GM19324 (cell line): Measurements from ENCODE around the gene RTN4IP1.
"Not testable (repeated sequence)": the region's sequence is repeated elsewhere in the genome, so short reads cannot be mapped to it uniquely, and the experiment has no call there.

Experiments used
- ATAC-seq: cut with Tn5 transposase; IDR thresholded peaks from one replicate; pipeline ENCODE4 v1.9.1; 2021; ENCODE audit warnings: mild to moderate bottlenecking, moderate library complexity; ENCODE audit not compliant: unreplicated experiment, low FRiP score

Gene RTN4IP1

DNA sequence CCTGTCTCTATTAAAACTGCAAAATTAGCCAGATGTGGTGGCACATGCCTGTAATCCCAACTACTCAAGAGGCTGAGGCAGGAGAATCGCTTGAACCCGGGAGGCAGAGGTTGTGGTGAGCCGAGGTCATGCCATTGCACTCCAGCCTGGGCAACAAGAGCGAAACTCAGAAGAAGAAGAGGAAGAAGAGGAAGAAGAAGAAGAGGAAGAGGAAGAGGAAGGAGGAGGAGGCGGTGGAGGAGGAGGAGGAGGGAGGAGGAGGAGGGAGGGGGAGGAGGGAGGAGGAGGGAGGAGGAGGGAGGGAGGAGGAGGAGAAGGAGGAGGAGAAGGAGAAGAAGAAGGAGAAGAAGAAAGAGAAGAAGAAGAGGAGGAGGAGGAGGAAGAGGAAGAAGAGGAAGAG is 40.4 kb downstream of the RTN4IP1 start:
- ATAC-seq = not testable (repeated sequence)

GRCh38 chr6:106586815-106587415 is 42.4 kb downstream of the RTN4IP1 start:
- no peak for ATAC-seq

DNA sequence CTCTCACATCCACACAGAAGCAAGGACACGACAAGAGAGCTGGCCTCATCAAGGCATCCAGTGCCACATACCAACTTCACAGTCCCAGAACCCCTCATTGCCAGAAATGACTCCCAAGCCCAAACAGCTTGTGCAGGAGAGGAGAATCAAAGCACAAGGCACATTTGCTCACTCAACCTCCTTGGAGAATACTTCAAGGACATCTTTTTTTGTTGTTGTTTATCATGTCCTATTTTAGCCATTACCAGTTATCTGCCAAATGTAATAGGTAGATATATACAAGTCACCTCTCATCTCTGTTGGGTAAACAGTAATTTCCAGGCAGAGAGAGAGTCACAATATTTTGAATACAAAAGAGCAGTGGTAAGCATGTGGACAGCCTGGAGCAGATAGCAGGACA is 47.8 kb downstream of the RTN4IP1 start:
- ATAC-seq = no peak

- ATAC-seq = no peak
These were observed 50.0 kb downstream of the RTN4IP1 start for GRCh38 chr6:106579281-106579680.

DNA sequence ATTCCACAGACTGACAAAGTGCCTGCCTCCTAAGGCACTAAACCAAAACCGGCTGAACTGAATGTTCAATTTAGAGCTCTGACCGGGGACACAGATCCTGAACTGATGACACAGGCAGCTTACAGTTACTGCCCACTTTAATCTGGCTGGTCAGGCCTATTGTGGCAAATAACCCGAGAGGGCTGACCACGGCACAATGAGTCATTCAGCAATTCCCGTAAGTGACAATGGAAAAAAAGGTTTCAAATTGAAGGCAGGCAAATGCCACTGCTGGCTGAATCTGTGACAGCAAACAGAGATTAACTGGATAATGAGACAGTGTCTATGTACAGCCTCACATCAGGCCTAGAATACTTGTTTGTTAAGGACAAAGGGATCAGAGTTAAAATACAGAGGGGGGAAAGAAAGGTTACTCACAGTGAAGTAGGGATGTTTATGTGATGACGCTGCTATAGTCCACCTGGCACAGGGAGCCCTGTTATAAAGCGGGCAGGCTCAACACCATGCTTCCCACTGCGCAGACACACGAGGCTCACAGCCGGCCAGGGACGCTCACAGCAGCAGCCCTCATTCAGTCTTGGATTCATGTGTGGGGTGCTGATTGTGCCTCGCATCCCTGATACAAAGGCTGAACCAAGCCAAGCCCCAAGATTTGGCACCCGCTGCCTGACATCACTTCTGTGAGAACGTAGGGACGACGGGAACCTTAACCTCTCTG is 54.4 kb downstream of the RTN4IP1 start:
- no peak for ATAC-seq

DNA sequence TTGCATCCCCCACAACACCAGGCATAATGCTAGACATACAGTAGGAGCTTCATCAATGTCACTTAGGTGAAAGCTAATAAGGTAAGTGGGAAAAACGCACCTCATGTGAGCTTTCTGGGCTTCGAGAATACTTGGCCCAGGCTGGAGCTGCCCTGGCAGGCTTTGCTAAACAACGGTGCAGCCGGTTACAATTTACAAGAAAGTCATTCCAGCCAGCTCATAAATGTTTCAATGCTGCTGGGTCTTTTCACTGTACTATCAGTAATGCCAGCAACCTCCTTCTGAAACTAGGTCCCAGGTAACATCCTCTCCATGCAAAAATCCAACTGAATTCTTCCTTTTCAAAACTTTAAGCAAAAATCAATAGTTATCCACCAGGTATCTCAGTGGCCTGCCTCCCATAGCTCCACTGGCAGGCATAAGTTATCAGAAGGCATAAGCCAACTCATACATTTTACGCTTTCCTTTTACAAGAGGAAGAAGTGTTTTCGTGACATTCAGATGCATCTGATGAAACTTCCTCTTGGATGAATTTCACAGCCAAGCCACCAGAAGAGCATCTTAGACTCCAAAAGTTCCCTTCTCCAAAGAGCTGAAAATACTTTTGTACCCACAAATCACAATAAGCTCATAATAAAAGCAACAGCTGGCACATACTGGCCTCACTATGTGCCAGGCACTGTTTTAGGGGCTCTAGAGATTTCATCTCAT is 56.3 kb downstream of the RTN4IP1 start:
- ATAC-seq = no peak

GRCh38 chr6:106572436-106572835 is 56.9 kb downstream of the RTN4IP1 start:
- no peak for ATAC-seq

- no peak for ATAC-seq
These were observed 59.9 kb downstream of the RTN4IP1 start for GRCh38 chr6:106569428-106569827.

GRCh38 chr6:106568530-106568929 is 60.8 kb downstream of the RTN4IP1 start:
- no peak for ATAC-seq

GRCh38 chr6:106564476-106564875 is 64.8 kb downstream of the RTN4IP1 start:
- ATAC-seq = no peak

GRCh38 chr6:106563614-106564013 is 65.7 kb downstream of the RTN4IP1 start:
- ATAC-seq = no peak

GRCh38 chr6:106561686-106562405 is 67.5 kb downstream of the RTN4IP1 start:
- ATAC-seq = no peak

DNA sequence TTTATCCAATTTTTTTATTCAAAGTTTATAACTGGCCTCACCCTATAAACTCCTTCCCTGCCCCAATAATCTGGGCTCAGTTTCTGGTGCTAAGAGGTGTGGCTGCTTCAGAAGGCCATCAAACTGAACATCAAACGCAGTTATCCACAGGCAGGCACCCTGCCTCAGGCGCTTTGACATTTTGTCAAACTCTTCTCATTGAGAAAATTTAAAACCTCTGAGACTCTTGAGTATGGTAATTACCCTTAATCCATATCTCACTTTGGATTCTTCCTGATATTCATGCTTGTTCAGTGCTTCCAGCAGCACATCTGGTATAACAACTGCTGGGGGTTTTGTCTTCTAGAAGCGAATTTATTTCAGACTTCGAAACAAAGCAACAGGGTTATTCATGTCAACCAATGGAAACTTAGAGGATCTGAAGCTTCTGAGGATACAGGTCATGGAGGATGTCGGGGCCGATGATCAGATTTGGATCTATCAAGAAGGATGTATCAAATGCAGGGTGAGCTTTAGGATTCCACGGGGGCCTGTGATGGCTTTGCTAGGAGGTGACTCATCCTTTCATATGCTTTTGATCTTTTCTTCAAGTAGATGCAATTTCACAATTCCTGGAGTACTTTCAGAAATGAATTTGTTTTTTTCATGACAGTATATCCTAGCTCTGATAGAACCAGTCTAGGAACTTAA is 68.2 kb downstream of the RTN4IP1 start:
- no peak for ATAC-seq

DNA sequence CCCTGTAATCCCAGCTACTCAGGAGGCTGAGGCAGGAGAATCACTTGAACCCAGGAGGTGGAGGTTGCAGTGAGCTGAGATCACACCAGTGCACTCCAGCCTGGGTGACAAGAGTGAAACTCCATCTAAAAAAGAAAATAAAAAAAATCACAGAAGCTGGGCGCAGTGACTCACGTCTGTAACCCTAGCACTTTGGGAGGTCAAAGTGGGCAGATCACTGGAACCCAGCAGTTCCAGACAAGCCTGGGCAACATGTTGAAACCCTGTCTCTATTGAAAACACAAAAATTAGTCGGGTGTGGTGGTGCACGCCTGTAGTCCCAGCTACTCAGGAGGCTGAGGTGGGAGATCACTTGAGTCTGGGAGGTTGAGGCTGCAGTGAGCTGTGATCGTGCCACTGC is 69.6 kb downstream of the RTN4IP1 start:
- not testable (repeated sequence) for ATAC-seq

DNA sequence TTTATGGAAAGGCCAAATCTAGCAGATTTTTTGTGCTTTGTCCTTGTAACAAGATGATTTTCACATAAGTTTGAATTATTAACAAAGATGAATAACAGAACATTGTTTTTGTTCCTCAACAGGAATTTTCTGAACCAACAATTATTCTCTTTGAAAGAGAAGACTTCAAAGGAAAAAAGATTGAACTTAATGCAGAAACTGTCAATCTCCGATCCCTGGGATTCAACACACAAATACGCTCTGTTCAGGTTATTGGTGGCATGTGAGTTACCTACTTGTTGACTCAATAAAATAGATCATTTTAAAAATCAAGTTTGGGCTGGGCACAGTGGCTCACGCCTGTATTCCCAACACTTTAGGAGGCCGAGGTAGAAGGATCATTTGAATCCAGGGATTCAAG is 70.9 kb downstream of the RTN4IP1 start:
- no peak for ATAC-seq

DNA sequence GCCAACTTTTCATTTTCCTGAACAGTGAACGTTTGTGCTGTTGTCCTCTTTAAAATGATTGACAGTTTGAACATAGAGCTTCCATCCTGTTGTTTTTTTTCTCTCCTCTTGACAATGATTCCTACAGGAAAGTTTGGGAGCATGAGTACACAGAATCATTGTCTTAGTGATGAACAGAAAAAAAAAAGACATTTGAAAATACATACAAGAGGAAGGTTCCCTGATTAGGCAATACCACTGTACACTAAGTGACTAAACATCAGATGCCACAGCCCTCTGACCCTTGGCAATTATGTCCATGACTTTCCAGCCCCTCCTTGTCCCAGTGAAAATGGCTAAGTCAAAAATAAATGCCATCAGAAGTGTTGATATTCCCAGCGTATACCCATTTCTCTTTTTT is 71.5 kb downstream of the RTN4IP1 start:
- no peak for ATAC-seq

GRCh38 chr6:106556368-106556960 is 72.8 kb downstream of the RTN4IP1 start:
- no peak for ATAC-seq

GRCh38 chr6:106555767-106556166 is 73.5 kb downstream of the RTN4IP1 start:
- ATAC-seq = no peak

DNA sequence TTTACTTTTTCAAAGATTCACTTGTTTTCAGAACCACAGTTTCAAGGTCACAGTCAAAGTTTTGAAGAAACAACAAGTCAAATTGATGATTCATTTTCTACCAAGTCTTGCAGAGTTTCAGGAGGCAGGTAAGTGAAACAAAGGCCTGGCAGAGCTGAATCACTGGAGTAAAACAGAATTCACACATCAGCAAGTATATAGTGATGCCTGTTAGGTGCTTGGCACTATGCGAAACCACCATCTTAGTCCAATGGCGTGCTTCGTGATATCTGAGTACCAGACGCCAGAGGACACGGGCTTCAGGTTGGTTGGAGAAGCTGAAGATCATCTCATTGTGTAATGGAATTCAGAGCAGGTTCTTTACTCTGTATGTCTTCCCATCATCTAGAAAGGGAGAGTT is 75.9 kb downstream of the RTN4IP1 start:
- ATAC-seq = no peak

DNA sequence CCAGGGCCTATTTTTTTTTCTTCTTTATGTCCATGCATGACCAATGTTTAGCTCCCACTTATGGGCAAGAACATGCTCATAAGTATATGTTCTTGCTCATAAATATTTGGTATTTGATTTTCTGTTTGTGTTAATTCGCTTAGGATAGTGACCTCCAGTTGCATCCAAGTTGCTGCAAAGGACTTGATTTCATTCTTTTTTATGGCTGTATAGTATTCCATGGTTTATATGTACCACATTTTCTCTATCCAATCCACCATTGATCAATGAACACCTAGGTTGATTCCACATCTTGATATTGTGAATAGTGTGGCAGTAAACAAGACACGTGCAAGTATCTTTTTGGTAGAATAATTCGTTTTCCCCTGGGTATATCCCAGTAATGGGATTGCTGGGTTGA is 78.1 kb downstream of the RTN4IP1 start:
- no peak for ATAC-seq
